Nephron (organoid): Measurements from ENCODE around the gene SHISA7.

Experiments
- H3K27ac Mint-ChIP-seq, 3 experiments: 2 replicates each; pipeline ENCODE4 v1.8.0; 2020; ENCODE audit warnings: mixed read lengths in 3 of 3, mild to moderate bottlenecking in 2 of 3, moderate library complexity in 1 of 3
- H3K27me3 Mint-ChIP-seq: 2 replicates; pipeline ENCODE4 v1.8.0; 2021; ENCODE audit warnings: low read depth, mild to moderate bottlenecking, moderate library complexity, mixed read lengths
- H3K36me3 Mint-ChIP-seq: 2 replicates; pipeline ENCODE4 v1.8.0; 2020; ENCODE audit warnings: low read depth, mixed read lengths
- H3K4me1 Mint-ChIP-seq: 2 replicates; pipeline ENCODE4 v1.8.0; 2020; ENCODE audit warnings: mixed read lengths
- H3K4me3 Mint-ChIP-seq, 3 experiments: 2 replicates each; pipeline ENCODE4 v1.8.0; 2020; ENCODE audit warnings: mild to moderate bottlenecking in 3 of 3, mixed read lengths in 3 of 3, moderate library complexity in 2 of 3
- H3K9me3 Mint-ChIP-seq: 2 replicates; pipeline ENCODE4 v1.8.0; 2020; ENCODE audit warnings: mixed read lengths
- CTCF ChIP-seq, 3 experiments: fragments of 200-600 bp; sonication (generic); IDR thresholded peaks; one replicate each; pipeline ENCODE4 v1.5.0; 2021; ENCODE audit warnings: antibody characterized with exemption in 3 of 3; ENCODE audit not compliant: unreplicated experiment in 3 of 3

SHISA7 gene

GRCh38 chr19:55459551-55459949 lies 16.4 kb upstream of the SHISA7 start:
- Mint-ChIP-seq H3K27me3 (no peaks in the 10 kb centered on the region), H3K4me1 (peaks cover 19% of the 10 kb centered on the region), H3K27ac (peak overlapping the region; percentile 49 to 91 (median 86)), H3K4me3 (peak overlapping the region; percentile 84 to 88 (median 86)), H3K9me3 (no peaks in the 10 kb centered on the region), H3K36me3 (peaks cover 3% of the 10 kb centered on the region)
- no peak for TF ChIP-seq CTCF (IDR thresholded peaks at IDR 0.05; ENCODE audit: unreplicated experiment in 3 of 3)

- Mint-ChIP-seq H3K27me3 (peaks cover 12% of the 10 kb centered on the region), H3K27ac (no peak overlapping the region), H3K9me3 (no peaks in the 10 kb centered on the region), H3K4me1 (peaks cover 32% of the 10 kb centered on the region), H3K4me3 (peak overlapping the region in 2 of 3 experiments; percentile 19 to 53), H3K36me3 (peaks cover 4% of the 10 kb centered on the region)
- TF ChIP-seq CTCF (IDR thresholded peaks at IDR 0.05; ENCODE audit: unreplicated experiment in 3 of 3): no peak
Observed at GRCh38 chr19:55457683-55458457, 14.8 kb upstream of the SHISA7 start.

GRCh38 chr19:55456347-55456746 lies 13.2 kb upstream of the SHISA7 start:
- Mint-ChIP-seq H3K4me1 (peaks cover 28% of the 10 kb centered on the region), H3K27ac (no peak overlapping the region), H3K9me3 (no peaks in the 10 kb centered on the region), H3K4me3 (peak overlapping the region in 1 of 3 experiments; percentile 26), H3K27me3 (peaks cover 25% of the 10 kb centered on the region), H3K36me3 (peaks cover 4% of the 10 kb centered on the region)
- no peak for TF ChIP-seq CTCF (IDR thresholded peaks at IDR 0.05; ENCODE audit: unreplicated experiment in 3 of 3)

GRCh38 chr19:55455576-55456235 lies 12.6 kb upstream of the SHISA7 start:
- H3K4me3 Mint-ChIP-seq: no peak overlapping the region
- TF ChIP-seq CTCF (IDR thresholded peaks at IDR 0.05; ENCODE audit: unreplicated experiment in 3 of 3): no peak
- H3K27ac Mint-ChIP-seq: no peak overlapping the region
- H3K4me1 Mint-ChIP-seq: peaks cover 25% of the 10 kb centered on the region
- H3K9me3 Mint-ChIP-seq: no peaks in the 10 kb centered on the region
- H3K27me3 Mint-ChIP-seq: peaks cover 29% of the 10 kb centered on the region
- peaks cover 4% of the 10 kb centered on the region for H3K36me3 Mint-ChIP-seq

GRCh38 chr19:55454787-55455243 lies 11.7 kb upstream of the SHISA7 start:
- H3K4me3 Mint-ChIP-seq: peak overlapping the region in 1 of 3 experiments; percentile 41
- peaks cover 4% of the 10 kb centered on the region for H3K36me3 Mint-ChIP-seq
- no peak overlapping the region for H3K27ac Mint-ChIP-seq
- H3K9me3 Mint-ChIP-seq: no peaks in the 10 kb centered on the region
- TF ChIP-seq CTCF (IDR thresholded peaks at IDR 0.05; ENCODE audit: unreplicated experiment in 3 of 3): peak; percentile 49 to 58 (median 50)
- H3K4me1 Mint-ChIP-seq: peaks cover 20% of the 10 kb centered on the region
- peaks cover 34% of the 10 kb centered on the region for H3K27me3 Mint-ChIP-seq
